Activated naive CD4-positive, alpha-beta T cell treated with anti-CD3 and anti-CD28 coated beads, Interleukin-2, amount 10 ng/mL, durations not matched to agents 7 days and 5 days (primary cell): ENCODE data around the gene ZDHHC11B.
"Not testable (repeated sequence)": the region's sequence is repeated elsewhere in the genome, so short reads cannot be mapped to it uniquely, and the experiment has no call there.

Experiments
- CTCF ChIA-PET: fragments of 350-600 bp; sonication (Branson Sonifier 250); formaldehyde crosslinking; loops from one replicate; lab custom pipeline; 2021; ENCODE audit warnings: antibody characterized with exemption; lab: Charles Lee
- DNase-seq: peaks from one replicate; pipeline ENCODE4 v3.0.0-alpha.2; 2020
- H3K27ac Mint-ChIP-seq: one replicate; pipeline ENCODE4 v1.8.0; 2021; ENCODE audit warnings: mild to moderate bottlenecking, moderate library complexity, mixed read lengths
- H3K27me3 Mint-ChIP-seq: one replicate; pipeline ENCODE4 v1.8.0; 2021; ENCODE audit warnings: mild to moderate bottlenecking, mixed read lengths
- H3K36me3 Mint-ChIP-seq: one replicate; pipeline ENCODE4 v1.8.0; 2021; ENCODE audit warnings: mixed read lengths
- H3K4me1 Mint-ChIP-seq: one replicate; pipeline ENCODE4 v1.8.0; 2021; ENCODE audit warnings: mixed read lengths
- H3K4me3 Mint-ChIP-seq: one replicate; pipeline ENCODE4 v1.8.0; 2021; ENCODE audit warnings: mild to moderate bottlenecking, moderate library complexity, mixed read lengths
- H3K9me3 Mint-ChIP-seq: one replicate; pipeline ENCODE4 v1.8.0; 2021; ENCODE audit warnings: mixed read lengths

Gene ZDHHC11B

GRCh38 chr5:766666-767431 is 17.7 kb downstream of the ZDHHC11B start:
- Mint-ChIP-seq H3K36me3 (no peaks in the 10 kb centered on the region), H3K4me3 (no peak overlapping the region), H3K27ac (no peak overlapping the region), H3K9me3 (peaks cover 5% of the 10 kb centered on the region), H3K4me1 (no peaks in the 10 kb centered on the region), H3K27me3 (no peaks in the 10 kb centered on the region)
- no peak for DNase-seq
- CTCF ChIA-PET, result no interaction called here

DNA sequence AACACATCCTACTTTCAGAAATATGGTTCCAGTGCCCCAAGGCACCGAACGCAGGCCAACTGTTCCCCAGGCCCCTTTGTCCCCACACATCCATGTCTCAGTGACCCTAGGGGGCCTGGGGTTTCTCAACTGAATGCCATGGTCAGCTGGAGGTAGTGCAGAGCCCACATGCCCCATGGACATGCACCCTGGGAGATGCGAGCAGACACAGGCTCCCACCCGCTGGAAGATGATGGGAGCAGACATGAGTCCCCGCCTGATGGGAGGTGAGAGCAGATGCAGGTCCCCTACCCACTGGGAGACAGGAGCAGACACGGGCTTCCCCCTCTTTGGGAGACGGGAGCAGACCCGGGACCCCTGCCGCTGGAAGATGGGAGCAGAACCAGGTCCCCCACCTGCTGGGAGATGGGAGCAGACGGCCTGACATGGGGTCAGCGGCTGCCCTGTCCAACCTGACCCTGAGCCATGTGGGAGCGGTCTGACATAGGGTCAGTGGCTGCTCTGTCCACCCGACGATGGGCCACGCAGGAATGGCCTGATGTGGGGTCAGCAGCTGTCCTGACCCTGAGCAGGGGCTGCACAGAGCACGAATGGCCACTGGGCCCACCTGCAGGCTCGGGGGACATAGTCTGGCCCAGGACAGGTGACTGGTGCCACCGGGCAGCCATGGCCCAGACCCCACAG is 18.4 kb downstream of the ZDHHC11B start:
- CTCF ChIA-PET, result no interaction called here
- Mint-ChIP-seq H3K27ac (no peak overlapping the region), H3K27me3 (no peaks in the 10 kb centered on the region), H3K4me3 (no peak overlapping the region), H3K36me3 (no peaks in the 10 kb centered on the region), H3K4me1 (no peaks in the 10 kb centered on the region), H3K9me3 (peaks cover 5% of the 10 kb centered on the region)
- DNase-seq, result no peak

DNA sequence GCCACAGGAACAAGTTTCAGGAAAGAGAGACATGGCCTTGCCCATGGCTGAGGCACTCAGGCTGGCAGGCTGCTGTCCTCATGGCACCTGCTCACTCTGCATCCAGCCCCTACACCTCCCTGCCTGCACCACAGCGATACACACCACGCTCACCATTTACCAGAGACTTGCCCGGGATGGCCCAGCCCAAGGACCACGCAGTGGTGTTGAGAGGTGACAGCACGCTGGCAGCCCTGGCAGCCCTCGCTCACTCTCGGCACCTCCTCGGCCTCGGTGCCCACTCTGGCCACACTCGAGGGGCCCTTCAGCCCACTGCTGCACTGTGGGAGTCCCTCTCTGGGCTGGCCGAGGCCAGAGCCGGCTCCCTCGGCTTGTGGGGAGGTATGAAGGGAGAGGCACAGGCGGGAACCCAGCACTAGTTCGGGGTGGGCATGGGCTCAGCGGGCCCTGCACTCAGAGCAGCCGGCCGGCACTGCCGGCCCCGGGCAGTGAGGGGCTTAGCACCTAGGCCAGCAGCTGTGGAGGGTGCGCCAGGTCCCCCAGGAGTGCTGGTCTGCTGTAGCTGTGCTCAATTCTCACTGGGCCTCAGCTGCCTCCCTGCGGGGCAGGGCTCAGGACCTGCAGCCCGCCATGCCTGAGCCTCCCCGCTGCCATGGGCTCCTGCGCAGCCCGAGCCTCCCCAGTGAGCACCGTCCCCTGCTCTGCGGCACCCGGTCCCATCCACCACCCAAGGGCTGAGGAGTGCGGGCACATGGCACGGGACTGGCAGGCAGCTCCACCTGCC is 20.3 kb downstream of the ZDHHC11B start:
- Mint-ChIP-seq H3K27me3 (peaks cover 5% of the 10 kb centered on the region), H3K4me3 (no peak overlapping the region), H3K36me3 (no peaks in the 10 kb centered on the region), H3K4me1 (no peaks in the 10 kb centered on the region), H3K27ac (no peak overlapping the region), H3K9me3 (peaks cover 5% of the 10 kb centered on the region)
- CTCF ChIA-PET, result no interaction called here
- DNase-seq, result no peak

DNA sequence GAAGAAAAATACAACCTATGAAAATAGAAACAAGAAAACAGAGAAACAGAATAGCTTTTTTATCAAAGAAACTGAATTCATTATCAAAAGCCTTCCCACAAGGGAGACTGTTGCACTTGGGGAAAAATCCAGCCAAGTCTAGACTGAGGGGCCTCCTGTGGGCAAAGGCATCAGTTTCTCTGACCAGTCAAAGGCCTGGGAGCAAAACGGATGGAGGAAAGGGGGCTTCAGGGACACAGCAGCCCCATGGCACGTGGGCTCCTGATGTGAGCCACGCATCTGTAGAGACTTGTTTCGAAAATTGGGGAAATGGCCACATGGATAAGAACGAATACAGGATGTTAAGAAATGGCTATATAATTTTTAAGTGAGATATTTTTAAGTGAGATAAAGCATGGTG is 21.1 kb downstream of the ZDHHC11B start:
- H3K27ac Mint-ChIP-seq, result no peak overlapping the region
- H3K9me3 Mint-ChIP-seq, result peaks cover 5% of the 10 kb centered on the region
- H3K27me3 Mint-ChIP-seq, result peaks cover 5% of the 10 kb centered on the region
- CTCF ChIA-PET, result no interaction called here
- H3K4me3 Mint-ChIP-seq, result no peak overlapping the region
- H3K36me3 Mint-ChIP-seq, result no peaks in the 10 kb centered on the region
- DNase-seq, result no peak
- peaks cover 3% of the 10 kb centered on the region for H3K4me1 Mint-ChIP-seq

- H3K4me1 Mint-ChIP-seq, DNase-seq, H3K9me3 Mint-ChIP-seq, H3K27ac Mint-ChIP-seq, H3K36me3 Mint-ChIP-seq, H3K4me3 Mint-ChIP-seq, H3K27me3 Mint-ChIP-seq, CTCF ChIA-PET: not testable (repeated sequence)
These were observed 21.5 kb downstream of the ZDHHC11B start for GRCh38 chr5:762996-763395.

DNA sequence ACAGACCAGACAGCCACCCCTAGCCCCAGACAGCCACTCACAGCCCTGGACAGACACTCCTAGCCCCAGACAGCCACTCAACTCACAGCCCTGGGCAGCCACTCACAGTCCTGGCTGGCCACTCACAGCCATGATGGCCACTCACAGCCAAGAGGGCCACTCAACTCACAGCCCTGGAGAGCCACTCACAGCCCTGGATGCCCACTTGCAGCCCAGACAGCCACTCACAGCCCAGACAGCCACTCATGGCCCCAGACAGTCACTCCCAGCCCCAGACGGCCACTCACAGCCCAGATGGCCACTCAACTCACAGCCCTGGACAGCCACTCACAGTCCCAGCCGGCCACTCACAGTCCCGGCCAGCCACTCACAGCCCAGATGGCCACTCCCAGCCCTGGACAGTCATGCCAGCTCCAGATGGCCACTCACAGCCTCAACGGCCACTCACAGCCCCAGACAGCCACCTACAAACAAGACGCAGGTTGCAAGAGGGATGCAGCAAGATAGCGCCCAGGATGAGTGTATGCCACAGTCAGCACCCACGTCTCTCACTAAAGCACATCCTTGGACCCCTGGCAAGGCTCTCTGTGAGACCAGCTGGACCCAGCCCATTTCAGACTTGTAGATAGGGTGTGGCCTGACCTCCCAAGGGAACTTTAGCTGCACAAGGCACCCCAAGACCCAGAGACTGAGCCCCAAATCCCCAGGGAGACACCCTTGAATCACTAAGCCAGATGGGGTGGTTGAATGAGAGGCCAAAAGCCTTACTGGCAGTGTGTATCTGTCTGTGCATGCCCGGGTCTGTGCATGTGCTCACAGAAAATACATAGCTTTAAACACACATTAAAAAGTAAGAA is 22.4 kb downstream of the ZDHHC11B start:
- peaks cover 3% of the 10 kb centered on the region for H3K4me1 Mint-ChIP-seq
- H3K9me3 Mint-ChIP-seq, result peaks cover 5% of the 10 kb centered on the region
- peak; percentile 20 for DNase-seq
- H3K27me3 Mint-ChIP-seq, result peaks cover 5% of the 10 kb centered on the region
- no peak overlapping the region for H3K4me3 Mint-ChIP-seq
- H3K27ac Mint-ChIP-seq, result no peak overlapping the region
- CTCF ChIA-PET, result no interaction called here
- no peaks in the 10 kb centered on the region for H3K36me3 Mint-ChIP-seq

GRCh38 chr5:761059-761771 is 23.3 kb downstream of the ZDHHC11B start:
- Mint-ChIP-seq H3K36me3 (no peaks in the 10 kb centered on the region), H3K27ac (no peak overlapping the region), H3K4me3 (no peak overlapping the region), H3K27me3 (peaks cover 5% of the 10 kb centered on the region), H3K9me3 (peaks cover 5% of the 10 kb centered on the region), H3K4me1 (peaks cover 3% of the 10 kb centered on the region)
- CTCF ChIA-PET, result no interaction called here
- DNase-seq, result no peak

GRCh38 chr5:760363-761058 is 24.0 kb downstream of the ZDHHC11B start:
- no peak for DNase-seq
- Mint-ChIP-seq H3K4me1 (peaks cover 3% of the 10 kb centered on the region), H3K36me3 (no peaks in the 10 kb centered on the region), H3K27ac (no peak overlapping the region), H3K4me3 (no peak overlapping the region), H3K9me3 (peaks cover 4% of the 10 kb centered on the region), H3K27me3 (peaks cover 5% of the 10 kb centered on the region)
- CTCF ChIA-PET, result no interaction called here

DNA sequence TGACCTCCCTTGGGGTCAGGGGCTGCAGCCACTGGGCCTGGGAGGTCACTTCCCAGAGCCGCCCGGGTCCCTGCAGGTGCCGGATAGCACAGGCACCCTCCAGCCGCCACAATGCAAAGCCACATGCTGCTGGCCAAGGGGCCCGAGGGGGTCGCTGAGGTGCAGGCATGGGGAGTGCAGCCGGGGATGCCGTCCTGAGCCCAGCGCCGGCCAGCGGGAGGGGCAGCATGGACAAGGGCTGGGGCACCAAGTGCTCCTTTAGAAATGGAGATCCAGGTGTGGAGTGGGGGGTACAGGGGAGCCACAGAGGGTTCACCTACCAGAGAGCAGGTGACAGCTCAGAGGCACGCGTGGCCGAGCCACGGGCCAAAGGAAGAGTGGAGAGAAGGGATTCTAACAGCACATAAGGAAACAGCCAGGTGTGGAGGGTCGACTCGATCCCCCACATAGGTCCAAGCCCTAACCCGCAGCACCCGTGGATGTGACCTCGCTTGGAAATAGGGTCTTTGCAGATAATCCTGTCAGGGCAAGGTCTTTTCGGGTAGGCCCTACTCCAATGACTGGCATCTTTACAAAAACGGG is 24.7 kb downstream of the ZDHHC11B start:
- DNase-seq, result no peak
- CTCF ChIA-PET, result no interaction called here
- Mint-ChIP-seq H3K4me3 (no peak overlapping the region), H3K36me3 (no peaks in the 10 kb centered on the region), H3K27me3 (peaks cover 5% of the 10 kb centered on the region), H3K4me1 (peaks cover 3% of the 10 kb centered on the region), H3K9me3 (no peaks in the 10 kb centered on the region), H3K27ac (no peak overlapping the region)

DNA sequence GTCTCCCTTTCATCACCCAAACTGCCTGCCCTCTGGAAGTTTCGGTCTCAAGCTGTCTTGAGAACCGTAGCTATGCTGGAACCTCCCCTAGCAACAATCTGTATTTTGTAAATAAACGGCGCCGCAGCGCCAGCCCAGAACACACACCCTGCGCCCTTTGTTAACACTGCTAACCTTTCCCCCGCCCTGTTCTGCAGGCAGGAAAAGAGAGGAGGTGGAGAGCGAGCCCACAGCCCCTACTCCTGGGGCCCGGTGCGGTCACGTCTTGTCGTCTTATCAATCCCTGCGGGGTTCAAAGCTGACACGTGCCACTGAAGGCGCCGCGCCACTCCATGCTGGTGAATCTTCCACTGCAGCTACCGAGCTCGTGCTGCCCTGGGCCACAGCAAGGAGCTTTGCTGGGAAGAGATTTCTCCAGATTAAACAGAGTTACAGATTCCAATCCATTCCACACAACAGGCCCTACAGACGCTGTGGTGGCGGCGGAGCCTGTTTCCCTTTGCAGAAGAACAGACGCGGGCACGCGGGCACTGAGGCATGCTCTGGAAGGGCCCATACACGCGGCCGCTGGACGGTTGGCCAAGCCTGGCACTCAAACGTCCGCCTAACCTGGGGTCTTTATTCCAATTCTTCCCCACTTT is 25.3 kb downstream of the ZDHHC11B start:
- no peaks in the 10 kb centered on the region for H3K9me3 Mint-ChIP-seq
- CTCF ChIA-PET, result no interaction called here
- H3K27ac Mint-ChIP-seq, result no peak overlapping the region
- DNase-seq, result peak; percentile 33
- peaks cover 3% of the 10 kb centered on the region for H3K4me1 Mint-ChIP-seq
- peaks cover 5% of the 10 kb centered on the region for H3K27me3 Mint-ChIP-seq
- H3K4me3 Mint-ChIP-seq, result no peak overlapping the region
- no peaks in the 10 kb centered on the region for H3K36me3 Mint-ChIP-seq

DNA sequence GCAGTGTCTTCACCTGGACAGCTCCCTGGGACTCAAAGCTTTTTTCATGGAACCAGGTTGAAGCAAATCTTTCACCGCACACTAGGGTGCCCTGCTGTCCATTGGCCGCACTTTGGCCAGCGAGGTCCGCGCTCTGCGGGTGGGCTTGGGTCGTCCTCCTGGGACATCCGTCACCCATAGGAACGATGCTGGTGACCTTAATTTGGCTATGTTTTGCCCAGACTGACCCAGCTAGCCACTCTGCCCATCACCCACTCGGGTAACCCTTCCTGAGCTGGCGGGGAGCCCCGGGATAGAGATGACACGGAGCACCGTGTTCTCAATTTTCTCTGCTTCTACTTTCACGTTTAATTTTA is 25.9 kb downstream of the ZDHHC11B start:
- H3K36me3 Mint-ChIP-seq, result no peaks in the 10 kb centered on the region
- peaks cover 3% of the 10 kb centered on the region for H3K4me1 Mint-ChIP-seq
- no peak overlapping the region for H3K4me3 Mint-ChIP-seq
- DNase-seq, result no peak
- peaks cover 5% of the 10 kb centered on the region for H3K27me3 Mint-ChIP-seq
- CTCF ChIA-PET, result no interaction called here
- H3K9me3 Mint-ChIP-seq, result no peaks in the 10 kb centered on the region
- H3K27ac Mint-ChIP-seq, result no peak overlapping the region

DNA sequence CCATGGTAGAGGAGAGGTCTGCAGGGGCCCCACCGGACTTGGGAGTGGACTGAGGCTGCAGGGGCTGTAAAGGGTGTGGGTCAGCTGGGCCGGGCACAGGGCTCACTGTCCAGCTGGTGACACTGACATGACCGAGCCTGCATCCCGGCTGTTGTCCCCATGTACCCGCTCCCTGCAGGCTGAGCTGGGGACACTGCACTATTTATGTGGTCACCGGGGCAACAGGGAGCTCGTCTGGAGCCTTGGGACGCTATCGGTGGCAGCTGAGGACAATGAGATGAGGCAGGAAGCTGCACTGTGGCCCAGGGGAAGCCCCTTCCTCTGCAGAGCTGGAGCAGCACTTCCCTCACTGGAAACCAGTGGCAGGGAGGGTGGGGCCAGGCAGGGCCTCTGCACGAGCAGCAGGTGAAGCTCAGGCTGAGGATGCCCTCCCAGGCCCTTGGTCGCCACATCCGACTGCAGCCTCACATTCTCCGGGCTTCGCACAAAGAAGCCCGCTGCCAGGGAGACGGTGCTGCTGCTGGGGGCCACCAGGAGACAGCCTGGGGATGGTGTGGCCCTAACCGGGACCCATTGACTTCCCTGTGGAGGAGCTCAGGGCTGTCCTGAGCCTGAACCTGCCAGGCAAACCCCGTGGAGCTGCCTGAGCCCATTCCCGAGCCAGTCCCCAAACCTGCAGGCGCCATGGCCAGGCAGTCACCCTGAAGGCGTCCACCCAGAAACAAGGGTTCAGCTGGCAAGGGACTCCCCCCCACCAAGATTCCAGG is 26.4 kb downstream of the ZDHHC11B start:
- Mint-ChIP-seq H3K27ac (no peak overlapping the region), H3K4me3 (no peak overlapping the region)

More for the DNA sequence above, 26.4 kb downstream of the ZDHHC11B start:
- Mint-ChIP-seq H3K4me1 (peaks cover 3% of the 10 kb centered on the region), H3K36me3 (no peaks in the 10 kb centered on the region), H3K9me3 (no peaks in the 10 kb centered on the region), H3K27me3 (peaks cover 5% of the 10 kb centered on the region)
- DNase-seq, result no peak
- CTCF ChIA-PET, result no interaction called here
